Ishikawa (cell line): ENCODE measurements around the gene CDC42EP4.

Experiments used
- CEBPB ChIP-seq: IDR thresholded peaks from 2 replicates; pipeline ENCODE4 v1.6.1; 2012
- CREB1 ChIP-seq: IDR thresholded peaks from 2 replicates; pipeline ENCODE4 v1.6.1; 2012; ENCODE audit warnings: low read depth
- EGR1 ChIP-seq: IDR thresholded peaks from 2 replicates; pipeline ENCODE4 v1.6.1; 2012
- EP300 ChIP-seq: IDR thresholded peaks from 2 replicates; pipeline ENCODE4 v1.6.1; 2012; ENCODE audit warnings: borderline replicate concordance
- FOXM1 ChIP-seq: IDR thresholded peaks from 2 replicates; pipeline ENCODE4 v1.6.1; 2012; ENCODE audit warnings: low read depth, borderline replicate concordance
- NFIC ChIP-seq: IDR thresholded peaks from 2 replicates; pipeline ENCODE4 v1.6.1; 2012
- RAD21 ChIP-seq: IDR thresholded peaks from 2 replicates; pipeline ENCODE4 v1.6.1; 2012; ENCODE audit warnings: low read depth
- REST ChIP-seq: IDR thresholded peaks from 2 replicates; pipeline ENCODE4 v1.6.1; 2012; ENCODE audit warnings: low read depth, mild to moderate bottlenecking
- TAF1 ChIP-seq: IDR thresholded peaks from 2 replicates; pipeline ENCODE4 v1.6.1; 2012; ENCODE audit warnings: low read depth, mild to moderate bottlenecking
- TCF12 ChIP-seq: IDR thresholded peaks from 2 replicates; pipeline ENCODE4 v1.6.1; 2012; ENCODE audit warnings: low read depth
- TEAD4 ChIP-seq: IDR thresholded peaks from 2 replicates; pipeline ENCODE4 v1.6.1; 2012
- USF1 ChIP-seq: IDR thresholded peaks from 2 replicates; pipeline ENCODE4 v1.6.1; 2012
- YY1 ChIP-seq: IDR thresholded peaks from 2 replicates; pipeline ENCODE4 v1.6.1; 2012; ENCODE audit warnings: low read depth
- ZBTB7A ChIP-seq: IDR thresholded peaks from 2 replicates; pipeline ENCODE4 v1.6.1; 2012; ENCODE audit warnings: low read depth
- TF ChIP-seq, protein P1 (sequence below): IDR thresholded peaks from 2 replicates; pipeline ENCODE4 v1.6.1; 2012

CDC42EP4 gene

DNA sequence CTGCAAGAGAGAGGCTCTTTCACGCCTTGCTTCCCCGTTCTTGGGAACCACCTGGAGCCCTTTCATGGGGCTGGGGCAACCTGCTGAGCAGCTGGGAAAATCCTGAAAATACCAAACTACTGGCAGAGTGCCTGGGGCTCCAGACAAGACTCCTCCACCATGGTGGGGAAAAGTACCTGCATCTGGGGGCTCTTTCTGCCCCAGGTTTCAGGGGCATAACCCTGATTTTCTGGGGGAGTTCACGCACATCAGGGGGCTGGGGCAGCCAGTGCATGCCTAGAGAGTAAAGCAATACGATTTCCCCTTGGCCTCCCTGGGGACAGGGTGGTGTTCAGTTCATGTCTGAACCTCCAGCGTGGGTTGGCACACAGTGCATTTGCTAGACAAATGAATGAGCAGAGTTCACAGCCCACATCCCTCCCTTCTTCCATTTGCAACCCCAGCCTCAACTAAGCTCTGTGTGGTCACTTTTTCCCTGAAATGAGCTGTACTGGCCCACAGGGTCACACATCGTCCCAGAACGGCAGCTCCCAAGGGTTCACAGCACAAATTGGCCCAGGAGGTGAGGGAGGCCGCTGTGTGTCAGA, 5.2 kb upstream of the CDC42EP4 start:
- TF ChIP-seq EP300 (no peak; the same call in 1 of the 2 replicates), TCF12 (peak; percentile 50; the same call in 1 of the 2 replicates), NFIC (peak; percentile 56; the same call in 1 of the 2 replicates)

GRCh38 chr17:73315471-73315870, 3.7 kb upstream of the CDC42EP4 start:
- TF ChIP-seq CREB1 (no peak), CEBPB (no peak), ZBTB7A (no peak), TCF12 (no peak), EGR1 (no peak), NFIC (no peak), USF1 (no peak), FOXM1 (no peak), RAD21 (no peak), TEAD4 (no peak), TAF1 (no peak), EP300 (no peak), REST (no peak), YY1 (no peak)
- TF ChIP-seq, protein P1, sequence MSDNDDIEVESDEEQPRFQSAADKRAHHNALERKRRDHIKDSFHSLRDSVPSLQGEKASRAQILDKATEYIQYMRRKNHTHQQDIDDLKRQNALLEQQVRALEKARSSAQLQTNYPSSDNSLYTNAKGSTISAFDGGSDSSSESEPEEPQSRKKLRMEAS, result no peak

GRCh38 chr17:73313526-73314127, 1.8 kb upstream of the CDC42EP4 start:
- TF ChIP-seq TAF1 (no peak), REST (no peak), EP300 (no peak), EGR1 (no peak), CEBPB (no peak), CREB1 (no peak), YY1 (no peak), ZBTB7A (no peak), USF1 (no peak), NFIC (no peak), FOXM1 (no peak), TEAD4 (no peak)

DNA sequence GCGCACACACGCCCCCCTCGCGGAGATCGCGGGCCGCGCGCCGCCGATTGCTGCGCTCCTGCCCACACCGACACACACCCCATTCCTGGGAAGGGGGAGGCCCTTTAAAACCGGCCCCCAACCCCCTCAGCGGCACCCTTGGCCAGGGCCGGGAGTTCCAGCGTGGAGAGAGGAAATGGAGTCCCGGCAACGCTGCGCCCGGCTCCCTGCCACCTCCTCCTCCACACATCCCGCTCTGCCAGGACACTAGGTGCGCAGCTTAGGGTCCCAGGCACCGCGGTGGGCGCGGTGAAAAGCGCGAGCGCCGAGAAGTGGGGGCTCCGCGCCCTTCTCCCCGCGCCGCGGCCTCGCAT, 397 bp downstream of the CDC42EP4 start:
- TF ChIP-seq EGR1, result no peak
- no peak for TF ChIP-seq ZBTB7A
- no peak for TF ChIP-seq YY1
- TF ChIP-seq USF1, result no peak
- TF ChIP-seq NFIC, result no peak
- TF ChIP-seq TCF12, result no peak; the same call in 1 of the 2 replicates

DNA sequence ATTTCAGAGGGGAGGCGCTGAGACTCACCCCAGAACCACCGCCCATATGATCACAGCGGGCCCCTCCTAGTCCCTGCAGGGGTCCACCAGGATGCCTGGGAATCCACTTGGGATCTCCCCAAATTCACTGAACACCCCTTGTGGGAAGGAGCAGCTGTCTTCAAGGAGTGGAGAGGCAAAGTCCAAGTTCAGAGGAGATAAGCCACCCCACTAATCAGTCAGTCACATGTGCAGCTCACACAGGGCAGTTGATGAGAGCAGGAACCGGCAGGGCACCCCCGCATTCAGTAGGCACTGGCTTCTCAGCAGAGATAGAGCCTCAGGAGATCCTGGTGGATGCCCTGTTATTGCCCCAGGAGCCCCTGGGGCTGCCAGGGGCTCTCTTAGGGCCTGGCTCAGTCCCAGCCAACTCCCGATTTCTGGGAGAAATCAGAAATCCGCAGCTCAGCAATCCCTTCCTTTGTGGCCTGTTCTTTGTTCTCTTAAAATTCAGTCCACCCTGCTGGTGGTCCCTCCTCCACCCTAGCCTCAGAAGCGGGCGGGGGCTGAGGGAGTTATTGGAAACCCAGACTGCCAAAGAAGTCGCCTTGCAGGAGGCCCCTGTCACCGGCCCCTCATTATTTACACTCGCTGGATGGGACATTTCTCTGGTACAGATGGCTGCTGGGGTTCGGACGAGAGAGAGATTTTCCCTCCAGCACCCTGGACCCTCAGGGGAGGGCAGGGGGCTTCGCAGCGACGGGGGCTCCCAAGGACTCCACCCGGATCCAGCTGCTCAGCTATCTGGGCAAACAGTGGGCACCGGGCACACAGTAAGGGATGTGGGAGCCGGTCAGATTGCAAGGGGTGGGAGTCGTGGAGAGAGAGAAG, 1.8 kb downstream of the CDC42EP4 start:
- 0 out of 2 replicates have a peak, but pooled peaks have one; percentile 9 for TF ChIP-seq TAF1
- TF ChIP-seq, protein P1, result peak; percentile 47; the same call in 1 of the 2 replicates
- peak; percentile 38; the same call in 1 of the 2 replicates for TF ChIP-seq ZBTB7A
- TF ChIP-seq NFIC, result no peak; the same call in 1 of the 2 replicates
- no peak for TF ChIP-seq RAD21
- TF ChIP-seq USF1, result no peak
- 0 out of 2 replicates have a peak, but pooled peaks have one; percentile 28 for TF ChIP-seq EP300
